ENCODE data around the gene ZNF205. TPM values are rescaled to one million over a fixed set of nuclear protein-coding genes. Genes with fewer than 3 reads are reported as not detected.

The ZNF205 gene
- total and polyA plus RNA-seq, 2 of the 8 experiments (the other 6 are each of a cell fraction or from before 2014, with no cell fraction given): 19.1 to 19.9 TPM

GRCh38 chr16:3155181-3155580, 42.8 kb downstream of the ZNF205 start:
- ChIA-PET CTCF (ENCODE audit: partially characterized antibody) (interaction anchor here (0.7 to 3.7 kb wide), 6 partner anchors 13 to 1195 kb away, joined by 3 to 14 read pairs (median 5); no protein-coding TSS in a partner anchor), POLR2A (ENCODE audit: partially characterized antibody) (no interaction called here)
- no peak for TF ChIP-seq USF2 (IDR thresholded peaks at IDR 0.05; ENCODE audit: low read length)
- no peak for TF ChIP-seq SIN3A (conservative IDR thresholded peaks at IDR 0.05 in 1 of 2, IDR thresholded peaks at IDR 0.05 in 1 of 2; ENCODE audit: low read depth in 1 of 2, low read length in 2 of 2)
- no peak for TF ChIP-seq ASH2L (IDR thresholded peaks at IDR 0.05; ENCODE audit: low read length)
- no peak for TF ChIP-seq JUND (IDR thresholded peaks at IDR 0.05; ENCODE audit: low read length)
- no peak for TF ChIP-seq SIRT6 (IDR thresholded peaks at IDR 0.05; ENCODE audit: low read length)
- TF ChIP-seq YY1 (IDR thresholded peaks at IDR 0.05; ENCODE audit: low read depth, low read length): no peak
- TF ChIP-seq HDAC6 (IDR thresholded peaks at IDR 0.05; ENCODE audit: low read depth, low read length): no peak
- TF ChIP-seq HDAC2 (IDR thresholded peaks at IDR 0.05; ENCODE audit: borderline replicate concordance in 1 of 2, low read depth in 2 of 2, low read length in 2 of 2): no peak
- TF ChIP-seq CHD2 (IDR thresholded peaks at IDR 0.05; ENCODE audit: low read length): no peak
- no peak for TF ChIP-seq KDM1A (IDR thresholded peaks at IDR 0.05; ENCODE audit: borderline replicate concordance, low read length)
- TF ChIP-seq EZH2 (IDR thresholded peaks at IDR 0.05; ENCODE audit: low read depth, low read length, severe bottlenecking): no peak
- no peak for TF ChIP-seq CEBPB (IDR thresholded peaks at IDR 0.05; ENCODE audit: low read depth, low read length)
- Histone ChIP-seq H3K23me2 (ENCODE audit: low read depth, low read length) (peaks cover 20% of the 10 kb centered on the region), H2BK120ac (replicated peaks; ENCODE audit: low read depth, low read length) (no peak overlapping the region), H4K5ac (ENCODE audit: insufficient read length, low read depth, low read length) (no peak overlapping the region), H3K4ac (replicated peaks; ENCODE audit: insufficient read length, low read depth, low read length) (no peak overlapping the region), H4K91ac (replicated peaks; ENCODE audit: insufficient read length, low read length) (no peak overlapping the region), H3K36me3 (ENCODE audit: control insufficient read depth in 2 of 4, insufficient read depth in 4 of 4, low read length in 3 of 4) (no peaks in the 10 kb centered on the region), H3K4me2 (ENCODE audit: insufficient read depth in 1 of 2, low read depth in 2 of 2, low read length in 2 of 2) (no peak overlapping the region), H3K79me2 (ENCODE audit: control insufficient read depth in 1 of 2, insufficient read depth in 2 of 2, low read length in 2 of 2) (no peaks in the 10 kb centered on the region), H3K4me1 (replicated peaks in 1 of 4; ENCODE audit: control insufficient read depth in 3 of 4, insufficient read depth in 4 of 4, low read length in 3 of 4) (peaks cover 0 to 7% (median 4%) of the 10 kb centered on the region in 4 experiments; a peak in 5 of 7 replicates), H2BK5ac (ENCODE audit: low read depth, low read length) (no peak overlapping the region), H2BK20ac (ENCODE audit: low read length) (no peak overlapping the region), H3K9ac (replicated peaks in 1 of 4; ENCODE audit: extremely low read depth in 1 of 4, low read depth in 3 of 4, low read length in 3 of 4) (no peak overlapping the region), H3K4me3 (ENCODE audit: extremely low read depth in 1 of 4, insufficient read depth in 2 of 4, low read depth in 3 of 4, low read length in 4 of 4) (no peak overlapping the region), H3K18ac (ENCODE audit: extremely low read depth, low read length) (no peak overlapping the region), H3K27me3 (replicated peaks in 1 of 4; ENCODE audit: control insufficient read depth in 3 of 4, extremely low read depth in 1 of 4, insufficient read depth in 3 of 4, low read length in 3 of 4) (peaks cover 0 to 10% (median 7%) of the 10 kb centered on the region in 4 experiments; a peak in 5 of 7 replicates), H2BK15ac (ENCODE audit: low read length) (no peak overlapping the region), H3K14ac (ENCODE audit: insufficient read length) (no peak overlapping the region), H2BK12ac (ENCODE audit: low read depth, low read length) (no peak overlapping the region), H2AK5ac (ENCODE audit: low read depth, low read length) (no peak overlapping the region), H3K79me1 (ENCODE audit: low read depth, low read length) (no peaks in the 10 kb centered on the region), H3K9me3 (ENCODE audit: insufficient read depth in 2 of 2, low read depth in 1 of 2, low read length in 1 of 2) (no peaks in the 10 kb centered on the region; a peak in 1 of 4 replicates), H4K8ac (ENCODE audit: extremely low read depth, insufficient read depth, low read length) (no peak overlapping the region), H2AFZ (ENCODE audit: low read length) (no peak overlapping the region), H3K27ac (ENCODE audit: low read depth, low read length) (no peak overlapping the region), H4K20me1 (replicated peaks in 1 of 2; ENCODE audit: control insufficient read depth in 1 of 2, insufficient read depth in 2 of 2, low read length in 2 of 2) (peaks cover 0 to 2% of the 10 kb centered on the region in 2 experiments), H3K23ac (ENCODE audit: insufficient read length) (no peak overlapping the region), H3K56ac (replicated peaks; ENCODE audit: insufficient read length, low read depth, low read length) (no peak overlapping the region)
- DNase-seq (ENCODE audit: low read depth in 1 of 2, low spot score in 2 of 2) (no peak), FAIRE-seq (no peak)
- WGBS, 2 experiments (ENCODE audit: extremely low coverage in 1 of 2, insufficient coverage in 1 of 2, insufficient read length in 1 of 2, insufficient replicate concordance in 2 of 2, low coverage in 1 of 2, low lambda C conversion rate in 2 of 2, missing lambda C conversion rate in 1 of 2): 82% methylated on average over 2 of the region's 2 CpGs; no CpG with 5 or more reads in 1 of the 2 experiments

Measured in H1 (cell line).